Upper lobe of right lung (tissue), 1 donor: ENCODE data around the gene C10orf71. TPM values are rescaled to one million over a fixed set of nuclear protein-coding genes. Genes with fewer than 3 reads are reported as not detected.
A peak's percentile ranks its signal among the peaks of the same experiment; 100 is the strongest.

ENCODE experiments used
- ATAC-seq: fragments of 200-7000 bp; cut with Tn5 transposase; one replicate; pipeline ENCODE4 v1.9.1; 2020; ENCODE audit warnings: mild to moderate bottlenecking, moderate library complexity
- DNase-seq: peaks from one replicate; pipeline ENCODE4 v3.0.0-alpha.2; 2020
- H3K27ac ChIP-seq: fragments of 200-600 bp; one replicate; pipeline ENCODE4 v1.8.0; 2022
- H3K27me3 ChIP-seq: fragments of 200-600 bp; one replicate; pipeline ENCODE4 v1.8.0; 2022; ENCODE audit warnings: mild to moderate bottlenecking
- H3K36me3 ChIP-seq: fragments of 200-600 bp; one replicate; pipeline ENCODE4 v1.8.0; 2022
- H3K4me1 ChIP-seq: fragments of 200-600 bp; one replicate; pipeline ENCODE4 v1.8.0; 2022
- H3K4me3 ChIP-seq: fragments of 200-600 bp; one replicate; pipeline ENCODE4 v1.8.0; 2022; ENCODE audit warnings: mild to moderate bottlenecking
- H3K9me3 ChIP-seq: fragments of 200-600 bp; one replicate; pipeline ENCODE4 v1.8.0; 2022
- intact Hi-C: fragments of 100-400 bp; cut with DNase I; formaldehyde crosslinking; loops from one replicate; pipeline ENCODE4 v1.11.0; 2022
- total RNA-seq: library from RNA; stranded (reverse); fragmentation: NEBNext Ultra II Directional; extraction: Animal tissue kit (Norgen Biotek cat#: 25700); gene quantifications from one replicate; pipeline ENCODE4 v1.2.1, GENCODE V29; 2021
- TF ChIP-seq, protein P1 (sequence below): fragments of 200-600 bp; IDR thresholded peaks from one replicate; pipeline ENCODE4 v1.8.0; 2022; ENCODE audit warnings: antibody characterized with exemption
- donor health status: DM: no; HTN: yes; CAD: no; lungs with severe emphysema.

Gene C10orf71
- total RNA-seq, 1 donor from 2014 or later: not detected

DNA sequence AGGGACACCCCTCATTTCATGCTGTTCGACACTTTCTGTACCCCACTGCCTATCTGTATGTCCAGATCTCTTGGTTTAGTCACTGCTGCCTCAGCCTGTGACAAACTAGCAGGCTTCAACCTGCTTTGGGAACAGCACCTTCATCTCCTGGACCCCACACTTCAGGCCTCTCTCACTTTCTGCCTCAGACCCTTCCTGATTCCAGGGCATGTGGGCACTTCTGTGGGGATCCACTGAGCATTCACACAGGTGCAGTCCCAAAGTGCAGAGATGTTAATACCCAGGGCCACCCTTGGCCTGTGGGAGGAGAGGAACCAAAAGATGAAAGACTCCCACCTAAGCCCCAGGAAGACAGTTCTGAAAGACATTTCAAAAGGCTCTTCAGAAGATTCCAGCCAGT is 29.4 kb upstream of the C10orf71 start:
- Histone ChIP-seq H3K27me3 (no peaks in the 10 kb centered on the region), H3K36me3 (no peaks in the 10 kb centered on the region), H3K4me1 (peaks cover 12% of the 10 kb centered on the region), H3K27ac (no peak overlapping the region), H3K4me3 (no peak overlapping the region), H3K9me3 (peaks cover 14% of the 10 kb centered on the region)
- TF ChIP-seq, protein P1, sequence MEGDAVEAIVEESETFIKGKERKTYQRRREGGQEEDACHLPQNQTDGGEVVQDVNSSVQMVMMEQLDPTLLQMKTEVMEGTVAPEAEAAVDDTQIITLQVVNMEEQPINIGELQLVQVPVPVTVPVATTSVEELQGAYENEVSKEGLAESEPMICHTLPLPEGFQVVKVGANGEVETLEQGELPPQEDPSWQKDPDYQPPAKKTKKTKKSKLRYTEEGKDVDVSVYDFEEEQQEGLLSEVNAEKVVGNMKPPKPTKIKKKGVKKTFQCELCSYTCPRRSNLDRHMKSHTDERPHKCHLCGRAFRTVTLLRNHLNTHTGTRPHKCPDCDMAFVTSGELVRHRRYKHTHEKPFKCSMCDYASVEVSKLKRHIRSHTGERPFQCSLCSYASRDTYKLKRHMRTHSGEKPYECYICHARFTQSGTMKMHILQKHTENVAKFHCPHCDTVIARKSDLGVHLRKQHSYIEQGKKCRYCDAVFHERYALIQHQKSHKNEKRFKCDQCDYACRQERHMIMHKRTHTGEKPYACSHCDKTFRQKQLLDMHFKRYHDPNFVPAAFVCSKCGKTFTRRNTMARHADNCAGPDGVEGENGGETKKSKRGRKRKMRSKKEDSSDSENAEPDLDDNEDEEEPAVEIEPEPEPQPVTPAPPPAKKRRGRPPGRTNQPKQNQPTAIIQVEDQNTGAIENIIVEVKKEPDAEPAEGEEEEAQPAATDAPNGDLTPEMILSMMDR: no peak
- DNase-seq (no peak), ATAC-seq (no peak)
- intact Hi-C loops: no loop called here

- intact Hi-C loops: no loop called here
- H3K27me3 ChIP-seq: no peaks in the 10 kb centered on the region
- ATAC-seq: no peak
These were observed 28.4 kb upstream of the C10orf71 start for GRCh38 chr10:49270565-49270964.

DNA sequence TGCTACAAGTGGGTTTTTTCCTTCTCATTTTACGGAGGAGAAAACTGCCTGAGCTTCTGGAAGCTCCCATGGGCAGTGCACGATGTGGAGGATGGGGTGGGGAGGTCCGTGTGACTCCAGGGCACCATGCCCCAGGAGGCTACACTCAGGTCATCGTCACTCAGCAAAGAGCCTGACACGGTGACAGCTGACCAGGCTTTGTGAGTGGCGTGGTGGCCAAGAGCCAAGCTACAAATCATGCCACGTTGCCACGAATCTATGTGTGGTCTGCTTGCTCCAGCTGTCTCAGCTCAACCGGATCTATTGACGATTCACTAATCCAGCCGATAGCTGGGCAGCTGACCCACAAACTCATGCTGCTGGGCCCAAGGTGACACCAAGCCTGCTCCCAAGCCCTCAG is 27.6 kb upstream of the C10orf71 start:
- Histone ChIP-seq H3K9me3 (peaks cover 4% of the 10 kb centered on the region), H3K27ac (no peak overlapping the region), H3K36me3 (no peaks in the 10 kb centered on the region), H3K4me3 (no peak overlapping the region), H3K4me1 (peaks cover 12% of the 10 kb centered on the region), H3K27me3 (no peaks in the 10 kb centered on the region)
- intact Hi-C loops: no loop called here
- ATAC-seq: no peak
- TF ChIP-seq, protein P1: no peak
- no peak for DNase-seq

More at GRCh38 chr10:49270565-49270964, 28.4 kb upstream of the C10orf71 start:
- H3K4me1 ChIP-seq: peaks cover 12% of the 10 kb centered on the region
- no peak for DNase-seq
- TF ChIP-seq, protein P1: no peak
- H3K4me3 ChIP-seq: no peak overlapping the region
- peaks cover 11% of the 10 kb centered on the region for H3K9me3 ChIP-seq
- no peaks in the 10 kb centered on the region for H3K36me3 ChIP-seq
- no peak overlapping the region for H3K27ac ChIP-seq

DNA sequence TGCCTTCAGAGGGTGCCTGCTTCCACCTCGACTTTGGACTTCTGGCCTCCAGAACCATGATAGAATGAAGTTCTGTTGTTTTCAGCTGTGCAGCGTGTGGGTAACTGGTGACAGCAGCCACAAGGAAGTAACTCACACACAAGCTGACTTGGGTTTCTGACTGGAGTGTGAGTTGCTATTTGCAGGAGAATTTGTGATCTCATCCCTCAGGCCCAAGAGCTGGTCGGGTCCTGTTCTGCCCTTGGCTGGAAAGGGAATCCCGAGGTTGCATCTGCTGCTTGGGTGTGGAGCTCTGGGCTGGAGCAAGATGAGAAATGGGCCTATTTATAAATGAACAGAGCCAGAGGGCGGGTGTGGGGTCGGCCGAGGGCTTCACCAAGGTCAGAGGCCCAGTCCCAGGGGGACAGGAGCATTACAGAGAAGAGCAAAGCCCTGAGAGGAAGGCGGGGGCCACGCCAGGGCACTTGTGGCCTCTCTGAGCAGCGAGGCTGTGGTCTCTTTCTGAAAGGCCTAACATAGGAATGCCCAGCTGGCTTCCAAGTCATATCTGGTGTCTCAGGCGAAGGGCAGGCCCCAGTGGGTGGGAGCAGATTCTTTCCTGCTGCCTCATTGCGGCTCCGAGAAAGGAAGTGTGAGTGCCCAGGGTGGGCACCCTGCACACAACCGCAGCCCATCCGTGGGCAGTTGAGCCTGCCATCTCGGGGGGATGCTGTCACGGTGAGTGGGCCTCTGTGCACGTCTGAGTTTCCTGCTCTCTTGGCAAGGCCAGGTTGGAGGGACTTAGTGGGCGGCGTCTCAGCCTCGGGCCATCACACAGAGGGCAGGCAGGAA is 26.5 kb upstream of the C10orf71 start:
- Histone ChIP-seq H3K4me1 (peaks cover 12% of the 10 kb centered on the region), H3K9me3 (no peaks in the 10 kb centered on the region), H3K27me3 (no peaks in the 10 kb centered on the region), H3K27ac (peak overlapping the region; percentile 36), H3K4me3 (no peak overlapping the region), H3K36me3 (no peaks in the 10 kb centered on the region)
- ATAC-seq: peak; percentile 45
- intact Hi-C loops: no loop called here
- DNase-seq: no peak
- TF ChIP-seq, protein P1: no peak

- Histone ChIP-seq H3K9me3 (no peaks in the 10 kb centered on the region), H3K27me3 (no peaks in the 10 kb centered on the region), H3K4me3 (no peak overlapping the region), H3K27ac (peak overlapping the region; percentile 36), H3K4me1 (peaks cover 12% of the 10 kb centered on the region), H3K36me3 (no peaks in the 10 kb centered on the region)
- DNase-seq (no peak), ATAC-seq (peak; percentile 58)
- intact Hi-C loops: no loop called here
- TF ChIP-seq, protein P1: no peak
These were observed 25.9 kb upstream of the C10orf71 start for GRCh38 chr10:49273082-49273465.
